Measurements from ENCODE around the gene RBM44.

GRCh38 chr2:237859533-237860272 is 61.1 kb downstream of the RBM44 start, which contains the start of gene RAMP1:
- TF ChIP-seq POLR2A (IDR thresholded peaks at IDR 0.05), result no peak
- no peak for TF ChIP-seq POLR2AphosphoS5 (IDR thresholded peaks at IDR 0.05)
- TF ChIP-seq CTCF (IDR thresholded peaks at IDR 0.05 in 8 of 11, conservative IDR thresholded peaks at IDR 0.05 in 3 of 11), result no peak

Data from spleen (tissue), 7 donors.